ENCODE data around the gene TFF2.

The TFF2 gene, protein sequence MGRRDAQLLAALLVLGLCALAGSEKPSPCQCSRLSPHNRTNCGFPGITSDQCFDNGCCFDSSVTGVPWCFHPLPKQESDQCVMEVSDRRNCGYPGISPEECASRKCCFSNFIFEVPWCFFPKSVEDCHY

GRCh38 chr21:42350927-42351426 is at the start of gene TFF2:
Gene TFF2, minus strand, starts transcription at chr21:42350994. Its CDS starts 37 bp downstream, at chr21:42350957.
- DNase-seq, result no peak

GRCh38 chr21:42400525-42400924 is 49.7 kb upstream of the TFF2 start:
- DNase-seq, result no peak

DNA sequence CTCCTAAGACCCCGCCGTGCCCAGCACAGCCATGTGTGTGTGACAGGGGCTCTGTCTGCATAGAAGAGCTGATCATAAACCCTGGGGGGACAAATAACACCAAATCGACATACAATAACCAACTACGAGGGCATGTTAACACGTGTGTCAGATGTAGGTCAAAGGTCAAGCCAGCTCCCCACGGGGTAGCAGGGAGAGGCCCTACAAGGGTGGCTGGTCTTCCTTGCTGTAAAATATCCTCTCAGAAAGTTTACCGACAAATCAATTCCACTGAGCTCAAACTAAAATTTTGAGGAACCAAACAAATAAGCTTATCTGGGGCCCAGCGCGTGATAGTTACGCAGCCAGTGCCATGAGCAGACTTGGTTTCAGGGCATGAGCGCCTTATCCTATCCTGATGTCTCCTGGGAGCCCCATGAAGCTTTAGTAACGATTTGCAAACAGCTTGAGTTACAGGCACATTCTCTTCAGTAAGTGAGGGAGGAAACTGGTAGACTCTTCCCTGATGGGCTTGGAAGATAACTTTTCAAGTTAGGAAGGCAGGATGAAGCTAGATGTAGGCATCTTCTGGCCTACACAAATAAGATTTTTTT is 47.7 kb upstream of the TFF2 start:
- DNase-seq, result peak; percentile 33

DNA sequence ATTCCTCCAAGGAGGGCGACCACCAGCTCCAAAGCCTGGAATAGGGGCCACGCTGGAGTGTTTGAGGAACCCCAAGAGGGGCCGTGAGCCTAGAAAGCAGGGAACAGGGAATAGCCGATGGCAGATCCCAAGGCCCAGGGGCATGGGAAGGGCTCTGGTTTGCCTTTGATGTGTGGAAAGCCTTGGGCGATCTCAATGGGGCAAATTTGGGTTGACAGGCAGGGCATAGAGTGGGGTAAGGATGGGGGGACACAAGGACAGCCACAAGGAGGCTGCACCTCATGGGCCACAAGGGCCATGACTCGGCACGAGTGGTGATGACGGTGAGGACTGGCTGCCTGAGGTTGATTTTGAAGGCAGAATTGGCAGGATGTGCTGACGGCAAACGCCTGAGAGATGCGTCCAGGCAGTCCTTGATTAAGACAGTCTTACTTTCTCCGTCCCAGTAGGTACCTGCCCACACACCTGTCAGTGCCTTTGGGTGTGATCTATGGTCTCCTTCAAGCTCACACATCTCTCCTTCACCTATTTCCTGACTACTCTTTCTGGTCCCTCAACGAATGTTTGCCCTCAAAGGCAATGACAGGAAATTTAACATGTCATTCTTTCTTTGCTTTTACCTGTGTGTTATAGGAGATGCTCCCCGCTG is 47.1 kb upstream of the TFF2 start:
- DNase-seq, result no peak

DNA sequence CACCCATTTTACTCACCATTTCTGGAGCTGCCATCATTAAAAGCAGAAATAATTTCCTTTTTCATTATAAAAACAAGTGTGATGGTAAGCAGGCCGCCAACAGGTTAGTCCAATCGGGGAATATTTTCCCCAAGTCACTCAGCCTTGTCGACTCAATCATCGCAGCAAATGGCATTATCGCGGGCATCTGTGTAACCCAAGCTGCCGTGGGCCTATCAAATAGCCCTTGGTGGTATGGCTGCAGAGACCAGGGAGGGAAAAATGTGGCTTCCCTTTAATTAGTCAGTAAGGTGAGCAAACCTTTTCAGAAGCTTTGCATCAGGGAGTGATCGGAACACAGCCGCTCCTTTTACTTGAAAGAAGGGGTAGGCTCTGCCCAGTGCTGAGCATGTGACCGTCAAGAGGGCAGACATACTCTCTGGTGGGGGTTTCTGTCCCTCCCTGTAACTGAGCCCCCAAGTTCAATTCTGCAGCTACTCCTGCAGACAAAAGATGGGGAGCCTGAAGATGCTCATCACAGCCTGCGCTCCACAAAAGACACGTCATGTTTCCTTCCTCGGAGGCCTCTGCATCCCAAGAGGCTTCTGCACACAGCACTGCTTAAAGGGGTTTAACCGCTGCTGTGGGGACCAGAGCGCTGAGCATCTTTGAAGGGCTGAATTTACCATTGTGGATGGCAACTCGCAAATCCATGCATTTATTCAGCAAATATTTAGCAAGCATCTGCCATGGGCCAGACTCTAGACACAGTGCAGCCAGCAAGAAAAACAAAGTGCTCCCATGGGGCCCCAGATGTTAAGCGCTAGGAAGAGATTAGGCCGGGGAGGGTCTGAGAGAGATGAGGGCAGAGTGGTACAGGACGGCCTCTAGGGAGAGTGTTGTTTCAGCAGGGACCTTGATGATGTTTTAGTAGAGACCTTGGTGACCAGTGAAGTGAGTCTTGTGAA is 46.3 kb upstream of the TFF2 start:
- DNase-seq, result no peak

GRCh38 chr21:42395905-42396651 is 45.3 kb upstream of the TFF2 start, which contains the start of gene TMPRSS3:
Gene TMPRSS3, minus strand, starts transcription at chr21:42396052. Its CDS starts 635 bp downstream, at chr21:42395417.
- no peak for DNase-seq

- no peak for DNase-seq
These were observed 44.5 kb upstream of the TFF2 start for GRCh38 chr21:42395302-42395701.

DNA sequence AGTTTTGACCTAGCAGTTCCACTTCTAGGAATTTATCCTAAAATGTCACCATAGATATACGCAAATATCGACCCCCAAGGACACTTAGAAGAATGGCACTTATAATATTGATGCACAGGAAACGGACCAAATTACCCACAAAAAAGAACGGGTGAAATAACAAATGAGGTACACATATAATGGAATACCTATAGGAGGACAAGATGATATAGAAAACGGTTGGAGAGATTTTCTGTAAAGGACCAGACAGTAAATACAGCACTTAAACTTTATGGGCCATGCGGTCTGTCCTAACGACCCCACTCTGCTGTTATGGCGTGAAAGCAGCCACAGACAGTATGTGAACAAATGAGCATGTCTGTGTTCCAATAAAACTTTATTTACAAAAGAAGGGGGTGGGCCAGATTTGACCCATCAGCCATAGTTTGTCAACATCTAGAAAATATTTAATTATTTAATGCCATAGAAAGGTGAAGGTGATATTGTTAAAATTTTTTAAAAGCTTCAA is 42.7 kb upstream of the TFF2 start:
- no peak for DNase-seq

DNA sequence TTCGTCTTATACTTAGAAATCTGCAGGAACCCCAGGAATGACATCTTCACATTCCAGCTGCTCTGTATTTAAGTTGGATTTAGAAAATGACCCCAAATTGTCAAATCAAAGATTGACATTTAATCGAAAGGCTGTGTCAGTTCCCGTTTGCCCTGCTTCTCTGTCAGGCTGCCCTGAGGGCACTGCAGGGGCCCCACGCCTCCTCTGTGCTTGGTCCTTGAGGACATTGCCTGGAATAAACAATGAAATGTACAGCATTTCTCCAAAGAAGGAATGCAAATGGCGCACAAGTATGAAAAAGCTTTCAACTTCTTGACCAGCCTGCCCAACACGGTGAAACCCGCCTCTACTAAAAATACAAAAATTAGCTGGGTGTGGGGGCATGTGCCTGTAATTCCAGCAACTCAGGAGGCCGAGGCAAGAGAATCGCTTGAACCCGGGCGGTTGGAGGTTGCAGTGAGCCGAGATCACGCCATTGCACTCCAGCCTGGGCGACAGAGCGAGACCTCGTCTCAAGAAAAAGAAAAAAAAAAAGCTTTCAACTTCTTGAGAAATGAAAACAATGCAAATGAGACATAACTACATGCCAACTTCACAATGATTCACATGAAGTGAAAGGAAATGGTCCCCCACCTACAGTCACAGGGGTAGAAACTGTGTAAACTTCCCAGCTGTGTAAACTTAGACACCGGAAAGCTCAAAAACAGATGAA is 42.1 kb upstream of the TFF2 start:
- DNase-seq, result no peak

- DNase-seq, result no peak
These were observed 40.5 kb upstream of the TFF2 start for GRCh38 chr21:42391297-42391696.

DNA sequence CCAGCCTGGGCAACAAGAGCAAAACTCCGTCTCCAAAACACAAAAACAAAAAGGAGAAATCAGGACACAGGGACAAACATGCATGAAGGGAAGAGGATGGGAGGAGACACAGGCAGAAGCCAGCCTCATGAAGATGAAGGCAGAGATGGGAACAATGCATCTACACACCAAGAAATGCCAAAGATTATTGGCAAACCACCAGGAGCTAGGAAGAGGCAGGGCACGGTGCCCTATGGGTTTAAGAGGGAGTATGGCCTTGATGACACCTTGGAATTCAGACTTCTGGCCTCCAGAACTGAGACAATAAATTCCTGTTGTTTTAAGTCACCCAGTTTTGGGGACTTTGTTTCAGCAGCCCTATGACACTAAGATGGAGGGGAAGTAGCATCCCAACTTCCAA is 39.9 kb upstream of the TFF2 start:
- DNase-seq, result no peak

DNA sequence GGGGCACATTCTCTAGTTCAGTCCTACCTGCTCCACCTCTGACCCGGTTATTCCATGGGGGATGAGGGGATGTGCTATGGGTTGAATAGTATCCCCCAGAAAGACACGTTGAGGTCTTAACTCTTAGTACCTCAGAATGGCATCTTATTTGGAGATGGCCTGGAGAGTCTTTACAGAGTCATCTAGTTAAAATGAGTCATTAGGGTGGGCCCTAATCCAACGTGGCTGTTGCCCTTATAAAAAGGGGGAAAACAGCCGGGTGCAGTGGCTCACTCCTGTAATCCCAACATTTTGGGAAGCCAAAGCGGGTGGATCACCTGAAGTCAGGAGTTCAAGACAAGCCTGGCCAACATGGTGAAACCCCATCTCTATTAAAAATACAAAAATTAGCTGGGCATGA is 39.4 kb upstream of the TFF2 start:
- DNase-seq, result no peak

DNA sequence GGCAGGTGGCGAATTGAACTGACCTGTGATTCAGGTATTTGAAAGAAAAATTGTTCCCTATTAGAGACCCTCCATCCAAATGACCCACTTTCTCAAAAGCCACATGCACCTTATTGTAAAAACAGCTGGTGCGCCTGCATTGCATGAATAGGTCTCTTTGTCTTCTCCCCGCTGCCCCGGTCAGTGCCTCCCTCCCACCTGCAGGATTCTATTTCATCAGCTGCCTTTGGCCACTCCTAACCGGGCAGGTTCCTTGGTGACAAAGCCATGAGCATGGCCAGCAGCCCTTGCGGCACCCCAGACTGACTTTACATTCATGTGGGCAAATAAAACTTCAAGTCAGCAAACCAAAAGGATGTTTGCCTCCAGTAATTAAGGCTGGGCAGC is 38.6 kb upstream of the TFF2 start:
- no peak for DNase-seq

DNA sequence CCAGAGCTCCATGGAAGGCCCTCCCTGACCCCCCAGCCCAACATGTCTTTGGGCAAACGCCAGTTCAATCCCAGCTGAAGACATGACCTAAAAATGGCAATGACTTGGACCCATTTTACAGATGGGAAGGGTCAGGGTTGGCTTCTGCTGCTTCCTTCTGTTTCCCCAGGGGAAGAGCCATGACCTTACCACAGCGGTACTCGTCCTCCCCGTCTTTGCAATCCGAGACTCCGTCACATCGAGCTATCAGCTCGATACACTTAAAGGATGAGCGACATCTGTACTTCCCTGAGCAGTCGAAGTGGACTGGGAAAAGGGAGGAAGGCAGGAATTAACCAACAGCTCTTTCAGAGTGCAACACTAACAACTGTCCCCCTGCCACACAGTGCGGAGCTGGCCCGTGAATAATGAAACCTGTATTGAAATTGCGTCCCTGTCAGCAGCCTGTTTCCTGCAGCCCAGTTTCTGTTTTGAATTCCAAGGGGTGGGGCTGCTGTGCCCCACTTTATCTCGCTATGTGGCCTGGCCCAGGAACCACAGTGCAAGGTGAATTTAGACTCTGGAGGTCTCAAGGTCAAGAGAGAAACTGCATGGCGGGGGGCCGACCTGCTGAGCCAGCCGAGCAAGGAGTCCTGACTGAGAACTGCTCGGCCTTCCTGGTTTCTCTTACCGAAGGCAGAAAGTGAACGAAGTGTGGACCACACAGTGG is 38.1 kb upstream of the TFF2 start:
- DNase-seq, result peak; percentile 58

- DNase-seq, result no peak
These were observed 37.1 kb upstream of the TFF2 start for GRCh38 chr21:42387843-42388340.

DNA sequence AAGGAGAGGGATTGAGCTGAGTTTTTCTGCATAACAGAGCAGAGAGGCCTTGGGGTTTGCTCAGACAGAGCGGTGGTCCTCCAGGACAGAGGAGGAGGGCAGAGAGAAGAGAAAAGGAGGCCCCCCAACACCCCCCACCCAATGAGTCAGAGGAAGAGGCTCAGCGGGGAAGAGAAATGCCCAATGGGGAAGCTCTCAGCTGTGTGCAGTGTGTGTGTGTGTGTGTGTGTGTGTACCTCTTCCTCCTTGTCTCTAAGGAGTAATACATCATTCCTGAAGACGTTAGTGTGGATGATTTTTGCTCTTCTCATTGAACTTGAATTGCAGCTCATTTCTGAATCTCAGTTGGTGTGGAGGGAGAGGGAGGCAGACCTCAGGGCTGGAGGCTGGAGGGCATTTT is 36.4 kb upstream of the TFF2 start:
- no peak for DNase-seq

DNA sequence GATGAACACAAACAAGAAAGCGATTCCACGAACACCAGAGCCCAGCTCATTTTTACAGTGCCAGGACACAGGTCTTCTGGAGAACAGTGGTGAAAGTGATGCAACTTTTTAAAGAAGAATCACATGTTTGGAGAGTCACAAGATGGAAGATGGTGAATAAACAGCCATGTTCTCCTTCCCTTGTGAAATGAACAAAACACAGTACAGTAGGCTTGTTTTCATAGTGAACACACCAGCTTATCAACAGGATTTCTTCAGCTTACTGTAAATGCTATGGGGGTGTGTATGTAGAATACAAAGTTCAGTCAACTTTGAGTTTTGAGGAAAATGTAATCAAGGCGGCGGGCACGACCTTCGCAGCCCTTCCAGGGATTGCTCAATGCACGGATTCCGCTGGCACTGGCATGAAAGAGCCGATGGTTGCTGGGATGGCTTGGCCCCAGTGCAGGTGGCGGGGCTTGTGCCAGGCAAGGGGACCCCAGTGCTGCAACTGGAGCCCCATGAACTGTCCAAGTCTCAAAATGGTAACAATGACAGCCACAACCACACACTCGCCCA is 35.3 kb upstream of the TFF2 start:
- no peak for DNase-seq

DNA sequence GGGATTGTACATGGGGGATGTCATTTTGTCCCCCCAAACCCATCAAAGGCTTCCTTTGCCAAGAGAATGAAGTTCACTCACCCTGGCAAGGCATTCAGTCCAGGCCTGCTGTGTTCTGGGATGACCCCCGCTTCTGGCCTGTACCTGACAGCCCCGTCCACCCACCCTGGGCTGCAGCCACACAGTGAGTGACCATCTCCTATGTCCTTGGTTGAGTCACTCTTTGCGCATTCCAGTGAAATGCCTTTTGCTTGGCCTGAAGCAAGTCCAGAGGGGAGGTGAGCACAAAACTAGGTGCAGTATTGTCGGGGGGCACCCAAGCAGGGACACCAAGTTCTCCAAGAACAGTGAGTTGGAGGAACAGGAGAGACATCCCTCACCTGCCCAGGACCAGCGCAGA is 34.8 kb upstream of the TFF2 start:
- no peak for DNase-seq

DNA sequence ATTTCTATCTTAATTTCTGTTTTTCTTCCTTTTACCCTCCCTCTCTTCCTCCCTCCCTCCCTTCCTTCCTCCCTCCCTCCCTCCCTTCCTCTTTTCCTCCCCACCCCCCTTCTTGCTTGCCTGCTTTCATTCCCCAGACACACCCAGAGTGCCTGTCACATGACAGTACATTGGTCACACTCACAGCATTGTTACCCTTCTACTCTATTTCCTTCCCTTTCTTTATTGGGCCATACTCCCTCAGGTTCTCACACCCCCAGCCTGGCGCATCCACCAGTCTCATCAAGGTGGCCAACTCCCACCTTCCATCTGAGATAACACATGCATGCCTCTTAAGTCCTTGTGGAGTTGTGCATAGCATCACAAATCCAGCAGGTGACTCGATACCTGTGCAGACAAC is 34.2 kb upstream of the TFF2 start:
- peak; percentile 47 for DNase-seq

DNA sequence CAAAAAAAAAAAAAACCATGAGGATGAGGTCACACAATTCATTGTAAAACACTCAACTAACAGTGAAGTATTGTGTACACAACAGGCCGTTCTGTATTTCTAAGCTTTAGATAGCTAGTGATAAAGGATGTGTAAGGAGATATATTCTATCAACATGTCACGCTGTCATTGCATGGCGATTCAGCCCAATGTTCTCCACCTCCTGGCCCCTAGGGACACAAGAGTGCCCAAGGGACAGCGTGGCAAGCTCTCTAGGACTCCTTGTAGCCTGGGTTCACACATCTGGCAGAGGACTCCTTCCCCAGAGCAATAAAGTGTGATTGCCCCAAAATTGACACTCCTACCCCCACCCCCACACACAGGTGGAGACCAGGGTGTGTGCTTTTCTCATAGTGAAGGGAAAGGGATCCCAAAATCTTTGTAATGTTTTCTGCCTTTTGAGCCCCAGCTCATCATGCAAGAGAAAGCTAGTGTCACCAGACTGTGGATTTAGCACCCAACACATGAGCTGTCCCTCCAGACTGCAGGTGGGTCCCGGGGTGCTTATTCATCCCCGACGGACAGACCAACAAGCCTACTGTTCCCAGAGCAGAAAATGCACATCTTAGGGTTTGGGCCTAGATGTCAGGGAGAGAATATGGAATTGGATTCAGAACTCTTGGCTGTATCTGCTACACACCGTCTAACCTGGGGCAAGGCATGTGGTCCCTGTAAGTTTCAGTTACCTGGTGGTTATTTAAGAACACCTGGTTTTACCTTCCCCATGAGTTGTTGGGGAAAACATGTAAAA is 33.6 kb upstream of the TFF2 start:
- DNase-seq, result peak; percentile 38

Measured in hematopoietic multipotent progenitor cell treated with erythropoietin and hydrocortisone succinate and interleukin-3 and kit ligand, for 6 days (in vitro differentiated cells).